ENCODE data around the gene ELL.

ELL gene

GRCh38 chr19:18423258-18424020 lies 98.4 kb downstream of the ELL start:
- Histone ChIP-seq H4K8ac (ENCODE audit: low read depth, low read length) (no peak overlapping the region), H3K4ac (ENCODE audit: low read length) (no peak overlapping the region), H4K91ac (ENCODE audit: low read depth, low read length, poor library complexity) (no peak overlapping the region), H3K27me3 (ENCODE audit: control insufficient read depth in 3 of 3, insufficient read depth in 3 of 3, low read depth in 1 of 3, low read length in 3 of 3) (peaks cover 0 to 12% (median 0%) of the 10 kb centered on the region in 3 experiments), H3K27ac (replicated peaks; ENCODE audit: low read length) (no peak overlapping the region), H2BK120ac (ENCODE audit: low read depth, low read length) (no peak overlapping the region), H2AK5ac (ENCODE audit: low read depth, low read length) (peak overlapping the region; percentile 80), H2BK5ac (ENCODE audit: low read length) (peak overlapping the region; percentile 35), H2BK12ac (ENCODE audit: low read length) (no peak overlapping the region), H3K4me1 (ENCODE audit: control insufficient read depth in 2 of 2, insufficient read depth in 1 of 2, low read depth in 1 of 2, low read length in 2 of 2) (peaks cover 29 to 59% of the 10 kb centered on the region in 2 donors), H3K79me1 (ENCODE audit: low read depth, low read length) (peaks cover 19% of the 10 kb centered on the region), H2BK15ac (ENCODE audit: low read length) (no peak overlapping the region), H2AFZ (ENCODE audit: low read length) (no peak overlapping the region), H3K9me3 (replicated peaks in 1 of 2; ENCODE audit: control insufficient read depth in 2 of 2, insufficient read depth in 1 of 2, low read depth in 1 of 2, low read length in 2 of 2) (no peaks in the 10 kb centered on the region), H3K9ac (ENCODE audit: low read depth, low read length, poor library complexity) (peak overlapping the region; percentile 63), H3K4me2 (ENCODE audit: insufficient read depth, low read length, poor library complexity, severe bottlenecking) (no peak overlapping the region), H3K36me3 (replicated peaks in 1 of 2; ENCODE audit: control insufficient read depth in 2 of 2, insufficient read depth in 2 of 2, low read length in 2 of 2) (peaks cover 0 to 22% of the 10 kb centered on the region in 2 donors), H3K23ac (ENCODE audit: low read depth, low read length, poor library complexity) (no peak overlapping the region), H3K14ac (ENCODE audit: low read length) (no peak overlapping the region), H3K18ac (ENCODE audit: low read length) (peak overlapping the region; percentile 5), H3K4me3 (ENCODE audit: low read length in 2 of 2) (no peak overlapping the region)
- WGBS, 2 donors (ENCODE audit: extremely low coverage in 2 of 2, insufficient read length in 2 of 2, insufficient replicate concordance in 1 of 2) = no CpG with 5 or more reads among the region's 21 CpGs
- DNase-seq (ENCODE audit: low spot score) = no peak

- H3K4ac ChIP-seq (ENCODE audit: low read length) = no peak overlapping the region
- H2BK15ac ChIP-seq (ENCODE audit: low read length) = no peak overlapping the region
- H3K18ac ChIP-seq (ENCODE audit: low read length) = no peak overlapping the region
- DNase-seq (ENCODE audit: low spot score) = no peak
- peaks cover 0 to 22% of the 10 kb centered on the region in 2 donors for H3K36me3 ChIP-seq (replicated peaks in 1 of 2; ENCODE audit: control insufficient read depth in 2 of 2, insufficient read depth in 2 of 2, low read length in 2 of 2)
- no peak overlapping the region for H2AFZ ChIP-seq (ENCODE audit: low read length)
- H4K8ac ChIP-seq (ENCODE audit: low read depth, low read length) = no peak overlapping the region
- H3K9me3 ChIP-seq (replicated peaks in 1 of 2; ENCODE audit: control insufficient read depth in 2 of 2, insufficient read depth in 1 of 2, low read depth in 1 of 2, low read length in 2 of 2) = peaks cover 0 to 2% of the 10 kb centered on the region in 2 donors
- H3K9ac ChIP-seq (ENCODE audit: low read depth, low read length, poor library complexity) = peak overlapping the region; percentile 63
- no peak overlapping the region for H3K4me3 ChIP-seq (ENCODE audit: low read length in 2 of 2)
- peaks cover 19% of the 10 kb centered on the region for H3K79me1 ChIP-seq (ENCODE audit: low read depth, low read length)
- H4K91ac ChIP-seq (ENCODE audit: low read depth, low read length, poor library complexity) = no peak overlapping the region
- H3K27ac ChIP-seq (replicated peaks; ENCODE audit: low read length) = no peak overlapping the region
- peaks cover 30 to 60% of the 10 kb centered on the region in 2 donors for H3K4me1 ChIP-seq (ENCODE audit: control insufficient read depth in 2 of 2, insufficient read depth in 1 of 2, low read depth in 1 of 2, low read length in 2 of 2)
- no peak overlapping the region for H3K23ac ChIP-seq (ENCODE audit: low read depth, low read length, poor library complexity)
- H2AK5ac ChIP-seq (ENCODE audit: low read depth, low read length) = peak overlapping the region; percentile 83
- WGBS, 2 donors (ENCODE audit: extremely low coverage in 2 of 2, insufficient read length in 2 of 2, insufficient replicate concordance in 1 of 2) = no CpG with 5 or more reads among the region's 14 CpGs
- H2BK120ac ChIP-seq (ENCODE audit: low read depth, low read length) = no peak overlapping the region
- no peak overlapping the region for H3K4me2 ChIP-seq (ENCODE audit: insufficient read depth, low read length, poor library complexity, severe bottlenecking)
- no peak overlapping the region for H3K14ac ChIP-seq (ENCODE audit: low read length)
- no peak overlapping the region for H2BK12ac ChIP-seq (ENCODE audit: low read length)
- H2BK5ac ChIP-seq (ENCODE audit: low read length) = peak overlapping the region; percentile 35
- H3K27me3 ChIP-seq (ENCODE audit: control insufficient read depth in 3 of 3, insufficient read depth in 3 of 3, low read depth in 1 of 3, low read length in 3 of 3) = peaks cover 0 to 20% (median 0%) of the 10 kb centered on the region in 3 experiments
These were observed 99.2 kb downstream of the ELL start for GRCh38 chr19:18422530-18423191.

- Histone ChIP-seq H3K27ac (replicated peaks; ENCODE audit: low read length) (no peak overlapping the region), H4K8ac (ENCODE audit: low read depth, low read length) (no peak overlapping the region)
These were observed 100.4 kb downstream of the ELL start for GRCh38 chr19:18421371-18421959.

GRCh38 chr19:18420930-18421329 lies 100.9 kb downstream of the ELL start:
- no peak overlapping the region for H2BK5ac ChIP-seq (ENCODE audit: low read length)
- H2BK12ac ChIP-seq (ENCODE audit: low read length) = no peak overlapping the region
- H2AK5ac ChIP-seq (ENCODE audit: low read depth, low read length) = peak overlapping the region; percentile 36
- no peak overlapping the region for H4K8ac ChIP-seq (ENCODE audit: low read depth, low read length)
- no peak for DNase-seq (ENCODE audit: low spot score)
- H3K36me3 ChIP-seq (replicated peaks in 1 of 2; ENCODE audit: control insufficient read depth in 2 of 2, insufficient read depth in 2 of 2, low read length in 2 of 2) = peaks cover 0 to 15% of the 10 kb centered on the region in 2 donors
- WGBS, 2 donors (ENCODE audit: extremely low coverage in 2 of 2, insufficient read length in 2 of 2, insufficient replicate concordance in 1 of 2) = no CpG with 5 or more reads among the region's 2 CpGs
- peaks cover 14% of the 10 kb centered on the region for H3K79me1 ChIP-seq (ENCODE audit: low read depth, low read length)
- H2BK15ac ChIP-seq (ENCODE audit: low read length) = no peak overlapping the region
- no peak overlapping the region for H3K14ac ChIP-seq (ENCODE audit: low read length)
- H3K9me3 ChIP-seq (replicated peaks in 1 of 2; ENCODE audit: control insufficient read depth in 2 of 2, insufficient read depth in 1 of 2, low read depth in 1 of 2, low read length in 2 of 2) = peaks cover 0 to 2% of the 10 kb centered on the region in 2 donors
- H3K4me2 ChIP-seq (ENCODE audit: insufficient read depth, low read length, poor library complexity, severe bottlenecking) = no peak overlapping the region
- peaks cover 36 to 64% of the 10 kb centered on the region in 2 donors for H3K4me1 ChIP-seq (ENCODE audit: control insufficient read depth in 2 of 2, insufficient read depth in 1 of 2, low read depth in 1 of 2, low read length in 2 of 2)
- no peak overlapping the region for H2BK120ac ChIP-seq (ENCODE audit: low read depth, low read length)
- H2AFZ ChIP-seq (ENCODE audit: low read length) = no peak overlapping the region
- H4K91ac ChIP-seq (ENCODE audit: low read depth, low read length, poor library complexity) = peak overlapping the region; percentile 43
- no peak overlapping the region for H3K18ac ChIP-seq (ENCODE audit: low read length)
- peak overlapping the region in 1 of 2 donors; percentile 83 for H3K4me3 ChIP-seq (ENCODE audit: low read length in 2 of 2)
- no peak overlapping the region for H3K4ac ChIP-seq (ENCODE audit: low read length)
- H3K9ac ChIP-seq (ENCODE audit: low read depth, low read length, poor library complexity) = no peak overlapping the region
- peaks cover 0 to 20% (median 0%) of the 10 kb centered on the region in 3 experiments for H3K27me3 ChIP-seq (ENCODE audit: control insufficient read depth in 3 of 3, insufficient read depth in 3 of 3, low read depth in 1 of 3, low read length in 3 of 3)
- no peak overlapping the region for H3K27ac ChIP-seq (replicated peaks; ENCODE audit: low read length)
- H3K23ac ChIP-seq (ENCODE audit: low read depth, low read length, poor library complexity) = peak overlapping the region; percentile 37

More at GRCh38 chr19:18421371-18421959, 100.4 kb downstream of the ELL start:
- DNase-seq (ENCODE audit: low spot score) = no peak
- no peak overlapping the region for H3K4me2 ChIP-seq (ENCODE audit: insufficient read depth, low read length, poor library complexity, severe bottlenecking)
- no peak overlapping the region for H2AFZ ChIP-seq (ENCODE audit: low read length)
- H2BK120ac ChIP-seq (ENCODE audit: low read depth, low read length) = no peak overlapping the region
- H3K9ac ChIP-seq (ENCODE audit: low read depth, low read length, poor library complexity) = peak overlapping the region; percentile 7
- peaks cover 0 to 15% of the 10 kb centered on the region in 2 donors for H3K36me3 ChIP-seq (replicated peaks in 1 of 2; ENCODE audit: control insufficient read depth in 2 of 2, insufficient read depth in 2 of 2, low read length in 2 of 2)
- peaks cover 0 to 2% of the 10 kb centered on the region in 2 donors for H3K9me3 ChIP-seq (replicated peaks in 1 of 2; ENCODE audit: control insufficient read depth in 2 of 2, insufficient read depth in 1 of 2, low read depth in 1 of 2, low read length in 2 of 2)
- H2BK5ac ChIP-seq (ENCODE audit: low read length) = no peak overlapping the region
- no peak overlapping the region for H2BK12ac ChIP-seq (ENCODE audit: low read length)
- no peak overlapping the region for H3K14ac ChIP-seq (ENCODE audit: low read length)
- no peak overlapping the region for H4K91ac ChIP-seq (ENCODE audit: low read depth, low read length, poor library complexity)
- WGBS, 2 donors (ENCODE audit: extremely low coverage in 2 of 2, insufficient read length in 2 of 2, insufficient replicate concordance in 1 of 2) = no CpG with 5 or more reads among the region's 12 CpGs
- H2AK5ac ChIP-seq (ENCODE audit: low read depth, low read length) = peak overlapping the region; percentile 36
- H3K27me3 ChIP-seq (ENCODE audit: control insufficient read depth in 3 of 3, insufficient read depth in 3 of 3, low read depth in 1 of 3, low read length in 3 of 3) = peaks cover 0 to 20% (median 0%) of the 10 kb centered on the region in 3 experiments
- H3K4ac ChIP-seq (ENCODE audit: low read length) = no peak overlapping the region
- peaks cover 36 to 62% of the 10 kb centered on the region in 2 donors for H3K4me1 ChIP-seq (ENCODE audit: control insufficient read depth in 2 of 2, insufficient read depth in 1 of 2, low read depth in 1 of 2, low read length in 2 of 2)
- H3K79me1 ChIP-seq (ENCODE audit: low read depth, low read length) = peaks cover 15% of the 10 kb centered on the region
- H3K23ac ChIP-seq (ENCODE audit: low read depth, low read length, poor library complexity) = peak overlapping the region; percentile 37
- H3K4me3 ChIP-seq (ENCODE audit: low read length in 2 of 2) = peak overlapping the region in 1 of 2 donors; percentile 0
- H2BK15ac ChIP-seq (ENCODE audit: low read length) = no peak overlapping the region
- no peak overlapping the region for H3K18ac ChIP-seq (ENCODE audit: low read length)
